ENCODE results near the gene SRGAP2C.
"Not testable (repeated sequence)": the region's sequence is repeated elsewhere in the genome, so short reads cannot be mapped to it uniquely, and the experiment has no call there.

SRGAP2C gene

DNA sequence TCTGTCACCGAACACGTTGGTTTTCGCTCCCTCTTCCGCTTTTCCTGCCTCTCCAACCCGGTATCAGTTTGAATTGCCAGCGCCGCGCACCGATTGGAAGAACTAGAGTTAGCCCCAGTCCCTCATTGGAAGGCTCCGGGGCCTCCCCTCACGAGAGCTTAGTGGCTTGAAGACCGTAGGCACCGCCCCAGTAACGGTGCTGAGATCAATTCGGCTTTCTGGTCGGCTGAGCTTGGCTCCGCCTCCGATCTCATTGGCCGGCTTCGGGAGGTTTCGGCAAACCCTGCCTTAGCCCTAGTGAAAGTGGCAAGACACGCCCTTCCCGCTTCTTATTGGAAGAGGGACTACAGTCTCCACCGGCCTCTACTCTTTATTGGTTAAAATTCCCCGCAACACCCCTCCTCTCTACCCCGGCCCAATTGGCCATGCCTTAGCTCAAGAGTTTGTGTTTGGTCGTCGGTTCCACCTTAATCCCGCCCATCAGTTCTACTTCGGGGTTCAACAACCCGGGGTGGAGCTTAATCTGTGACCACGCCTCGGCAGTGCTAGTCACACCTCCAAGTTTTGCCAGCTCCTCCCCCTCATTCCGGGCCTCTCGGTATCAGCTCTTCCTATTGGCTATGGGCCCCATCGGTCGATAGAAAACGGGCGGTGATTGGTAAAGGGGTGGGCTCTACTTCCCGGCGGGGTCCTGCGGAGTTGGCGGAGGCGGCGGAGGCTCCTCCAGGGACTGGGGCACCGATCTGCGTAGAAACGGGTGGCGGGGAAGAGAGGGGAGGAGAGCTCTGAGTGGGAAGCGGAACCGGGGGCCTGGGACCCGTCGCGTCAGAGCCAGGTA is at the start of gene SRGAP2C, which contains the start of gene FAM72B:
TSS of gene SRGAP2C (plus strand) at position 686 of the 838 bp plus-strand sequence. CDS start 2,472 bp downstream, outside the sequence.
TSS of gene FAM72B (minus strand) at position 51 of the 838 bp plus-strand sequence. CDS start 851 bp downstream, outside the sequence.
- peak; percentile 86 to 89 for DNase-seq

DNA sequence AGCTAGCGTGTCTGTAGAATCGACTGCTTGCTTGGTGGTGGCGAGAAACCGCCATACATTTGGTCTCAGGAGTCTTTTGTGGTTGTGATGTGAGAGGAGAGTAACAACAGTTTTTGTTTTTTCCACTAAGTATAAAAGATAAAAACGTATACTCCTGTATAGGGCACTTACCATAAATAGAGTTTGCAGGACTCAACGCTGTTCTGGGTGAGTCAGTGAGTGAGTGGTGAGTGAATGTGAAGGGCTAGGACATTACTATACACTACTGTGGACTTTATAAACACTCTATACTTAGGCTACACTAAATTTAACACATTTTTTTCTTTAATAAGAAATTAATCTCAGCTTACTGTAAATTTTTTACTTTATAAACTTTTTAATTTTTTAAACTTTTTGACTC is 44.4 kb upstream of the SRGAP2C start:
- not testable (repeated sequence) for DNase-seq

DNA sequence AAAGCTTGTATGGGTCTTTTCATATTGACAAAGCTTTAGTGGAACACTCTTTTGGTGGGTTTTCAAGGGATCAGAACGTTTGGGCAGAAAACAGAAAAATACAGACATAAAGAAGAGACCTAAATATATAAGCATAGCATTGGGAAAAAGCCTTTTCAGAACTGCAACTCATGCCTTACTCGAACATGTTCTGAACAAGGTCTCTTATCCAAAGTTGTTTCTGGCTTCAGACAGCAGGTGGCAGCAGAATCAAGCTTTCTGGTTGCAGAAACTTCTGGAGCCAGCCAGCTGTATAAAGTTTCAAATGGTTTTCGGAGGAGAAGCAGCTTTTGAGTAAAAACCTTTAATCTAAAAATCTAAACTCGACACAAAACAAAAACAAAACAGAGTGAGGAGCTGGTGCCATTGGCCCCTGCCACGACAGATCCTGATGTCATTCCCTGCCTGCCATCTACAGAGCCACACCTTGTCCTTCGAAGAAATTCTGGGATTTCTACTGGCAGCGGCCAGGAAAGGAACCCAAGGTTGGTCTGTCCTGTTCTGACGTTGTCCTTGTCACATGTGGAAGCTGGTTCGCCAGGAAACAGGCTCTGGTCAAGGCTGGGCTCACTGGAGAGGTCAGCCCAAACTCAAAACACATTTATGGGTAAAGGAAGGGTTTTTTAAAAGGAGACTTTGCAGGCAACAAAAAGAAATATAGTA is 36.1 kb upstream of the SRGAP2C start:
- DNase-seq = not testable (repeated sequence)

DNA sequence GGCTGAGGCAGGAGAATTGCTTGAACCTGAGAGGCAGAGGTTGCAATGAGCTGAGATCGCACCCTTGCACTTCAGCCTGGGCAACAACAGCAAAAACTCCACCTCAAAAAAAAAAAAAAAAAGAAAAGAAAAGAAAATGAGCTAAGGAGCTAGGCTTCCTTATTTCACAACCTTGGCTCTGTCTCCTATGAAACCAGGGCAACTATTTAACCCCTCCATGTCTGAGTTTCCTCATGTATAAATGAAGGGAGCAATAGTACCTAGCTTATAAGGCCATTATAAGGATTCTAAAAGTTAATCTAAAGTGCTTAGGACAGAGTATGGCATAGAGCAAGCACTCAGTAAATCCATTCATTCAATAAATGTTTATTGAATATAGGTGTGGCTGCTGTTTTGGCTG is 33.5 kb upstream of the SRGAP2C start:
- DNase-seq = not testable (repeated sequence)

DNA sequence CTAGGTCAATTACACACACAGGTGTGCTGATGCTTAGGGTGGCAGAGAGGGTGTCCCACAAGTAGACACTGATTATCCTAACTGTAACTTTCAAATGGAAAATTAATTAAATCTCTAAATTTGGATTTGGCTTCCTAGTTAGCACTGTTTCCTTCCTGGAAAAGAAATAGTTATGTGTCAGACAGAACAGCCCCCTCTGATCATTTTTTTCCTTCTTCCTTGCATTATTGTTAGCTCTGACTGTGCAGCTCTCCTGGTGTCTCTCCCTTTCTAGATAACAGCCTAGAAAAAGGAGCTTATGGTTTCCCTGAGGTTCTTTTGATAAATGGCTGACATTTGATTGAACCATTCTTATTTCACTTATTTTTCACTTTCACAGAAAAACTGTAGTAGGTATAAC is 32.0 kb upstream of the SRGAP2C start:
- not testable (repeated sequence) for DNase-seq

DNA sequence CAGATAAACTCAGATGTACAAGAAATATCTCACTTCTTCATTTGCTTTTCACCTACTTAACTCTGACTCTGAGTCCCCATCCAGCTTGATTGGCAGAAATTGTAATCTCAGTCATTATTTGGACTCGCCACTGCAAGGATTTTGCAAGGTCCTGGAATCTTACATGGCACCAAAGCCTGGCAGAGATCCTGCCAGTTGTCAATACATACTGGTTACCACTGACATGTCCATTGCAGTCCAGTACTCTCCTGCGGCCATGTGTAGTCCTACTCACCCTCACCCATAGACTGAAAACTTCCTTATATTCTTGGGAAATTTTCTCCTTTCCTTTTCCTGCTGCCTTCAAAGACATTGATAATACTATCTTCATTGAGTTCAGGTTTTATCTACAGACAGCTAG is 30.0 kb upstream of the SRGAP2C start:
- not testable (repeated sequence) for DNase-seq

DNA sequence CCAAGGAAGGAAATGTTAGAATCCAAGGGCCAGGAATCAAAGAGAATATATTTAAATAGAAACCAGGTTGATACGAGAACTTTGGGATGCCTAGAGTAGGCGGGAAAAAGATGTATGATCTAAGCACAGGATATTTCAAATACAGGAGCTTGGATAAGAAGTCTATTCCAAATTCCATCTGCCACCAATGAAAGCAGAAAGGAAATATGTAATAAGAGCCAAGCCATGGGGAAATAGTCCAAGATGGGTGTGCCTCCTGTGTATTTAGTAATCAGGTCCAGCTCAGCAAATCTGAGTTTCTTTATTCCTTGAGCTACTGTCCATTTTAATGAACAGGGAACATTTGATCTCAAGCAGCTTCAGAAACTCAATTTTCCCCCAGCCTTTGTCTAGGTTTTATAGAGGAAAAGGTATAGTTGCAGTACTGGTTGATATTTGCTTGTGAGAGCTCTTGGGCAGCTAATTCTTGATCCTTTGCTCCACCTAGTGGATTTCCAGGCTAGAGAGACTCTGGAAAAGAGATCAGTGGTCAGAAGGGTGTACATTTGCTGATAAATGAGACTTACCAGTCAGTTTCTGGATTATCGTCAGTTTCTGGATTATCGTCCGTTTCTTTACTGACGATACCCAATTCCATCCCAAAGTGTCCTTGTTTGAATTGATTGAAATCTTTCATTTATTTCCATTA is 29.0 kb upstream of the SRGAP2C start:
- not testable (repeated sequence) for DNase-seq

DNA sequence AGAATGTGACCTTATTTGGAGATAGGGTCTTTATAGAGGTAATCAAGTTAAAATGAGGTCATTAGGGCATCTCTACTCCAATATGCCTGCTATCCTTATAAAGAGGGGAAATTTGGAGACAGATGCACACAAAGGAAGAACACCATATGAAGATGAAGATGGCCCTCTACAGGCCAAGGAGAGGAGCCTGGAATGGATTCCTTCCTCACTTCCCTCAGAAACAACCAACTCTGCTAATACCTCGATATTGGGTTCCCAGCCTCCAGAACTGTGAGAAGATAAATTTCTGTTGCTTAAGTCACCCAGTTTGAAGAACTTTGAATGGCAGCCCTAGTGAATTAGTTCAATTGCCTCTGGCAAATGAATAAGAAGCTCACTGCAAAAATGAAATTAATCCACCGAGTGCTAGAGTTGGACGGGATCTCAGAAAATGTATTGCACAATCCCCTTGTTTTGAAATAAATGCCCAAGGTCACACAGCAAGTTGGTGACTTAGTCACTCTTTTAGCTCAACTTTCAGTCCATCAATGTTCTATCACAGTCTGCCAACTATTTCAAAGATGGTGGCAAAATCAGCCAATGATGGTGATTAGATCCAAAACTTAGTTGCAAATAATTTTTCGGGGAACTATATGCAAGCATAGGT is 27.7 kb upstream of the SRGAP2C start:
- not testable (repeated sequence) for DNase-seq

DNA sequence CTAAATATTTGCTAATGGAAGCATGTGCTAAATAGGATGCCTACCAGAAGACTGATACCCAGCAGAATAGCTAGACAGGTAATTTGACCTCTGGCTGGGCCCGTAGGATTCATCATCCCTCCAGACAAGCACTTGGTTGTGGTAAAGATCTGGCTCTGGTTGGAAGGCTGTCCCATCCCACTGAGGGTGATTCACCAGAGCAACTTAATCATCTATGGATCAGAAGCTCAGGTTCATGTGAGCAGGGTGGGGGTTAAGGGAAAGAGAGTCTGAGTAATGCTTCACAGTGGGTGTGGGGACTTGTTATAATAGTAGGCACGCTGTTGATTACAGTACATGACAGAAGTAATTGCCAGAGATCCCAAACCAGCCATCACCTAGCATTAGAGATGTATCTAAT is 27.2 kb upstream of the SRGAP2C start:
- DNase-seq = not testable (repeated sequence)

DNA sequence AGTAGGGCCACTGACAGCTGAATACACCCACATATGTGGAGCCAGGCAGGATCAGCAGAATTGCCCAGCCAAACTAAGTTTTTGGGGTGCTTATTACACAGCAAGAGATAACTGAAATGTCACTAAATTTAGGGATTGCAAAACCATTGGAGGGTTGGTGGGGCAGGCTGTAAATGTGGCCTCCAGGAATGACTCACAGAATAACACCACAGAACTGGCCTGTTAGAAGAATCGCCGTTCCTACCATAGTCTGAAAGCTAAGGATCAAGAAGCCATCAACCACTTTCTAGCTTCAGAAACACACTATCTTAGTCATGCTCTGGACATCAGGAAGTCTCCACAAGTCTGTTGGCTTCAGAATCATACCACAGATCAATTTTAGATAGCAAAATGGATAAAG is 24.7 kb upstream of the SRGAP2C start:
- not testable (repeated sequence) for DNase-seq

DNA sequence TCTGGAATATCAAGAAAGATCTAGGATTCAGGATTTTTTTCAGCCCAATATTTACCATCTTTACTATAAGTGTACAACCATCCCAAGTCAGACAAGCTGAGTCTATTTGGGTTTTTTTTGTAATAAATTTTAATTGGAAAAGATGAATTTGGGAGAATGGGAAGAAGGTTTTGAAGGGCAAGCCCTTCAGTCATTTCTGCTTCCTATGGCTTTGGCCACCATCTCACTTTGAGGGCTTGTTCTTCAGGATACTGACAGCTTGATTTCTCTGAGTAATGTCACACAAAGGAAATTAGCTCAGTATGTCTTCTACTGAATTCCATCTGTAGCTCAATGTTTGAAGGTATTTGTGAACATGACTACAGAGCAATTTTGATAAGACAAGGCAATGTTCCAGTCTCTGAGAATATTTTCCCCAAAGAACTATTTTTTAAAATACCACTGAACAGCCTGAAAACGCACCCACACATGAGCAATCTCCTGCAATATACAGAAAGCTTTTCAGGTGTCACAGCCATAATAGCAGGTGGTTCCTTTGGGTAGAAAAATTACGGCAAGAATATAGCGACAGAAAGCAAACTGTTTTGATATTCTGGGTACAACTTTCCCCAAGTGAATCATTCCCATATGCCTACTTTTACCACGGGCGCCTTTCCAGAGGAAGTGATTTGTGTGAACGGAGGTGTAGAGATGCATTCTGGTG is 23.4 kb upstream of the SRGAP2C start:
- DNase-seq = not testable (repeated sequence)

DNA sequence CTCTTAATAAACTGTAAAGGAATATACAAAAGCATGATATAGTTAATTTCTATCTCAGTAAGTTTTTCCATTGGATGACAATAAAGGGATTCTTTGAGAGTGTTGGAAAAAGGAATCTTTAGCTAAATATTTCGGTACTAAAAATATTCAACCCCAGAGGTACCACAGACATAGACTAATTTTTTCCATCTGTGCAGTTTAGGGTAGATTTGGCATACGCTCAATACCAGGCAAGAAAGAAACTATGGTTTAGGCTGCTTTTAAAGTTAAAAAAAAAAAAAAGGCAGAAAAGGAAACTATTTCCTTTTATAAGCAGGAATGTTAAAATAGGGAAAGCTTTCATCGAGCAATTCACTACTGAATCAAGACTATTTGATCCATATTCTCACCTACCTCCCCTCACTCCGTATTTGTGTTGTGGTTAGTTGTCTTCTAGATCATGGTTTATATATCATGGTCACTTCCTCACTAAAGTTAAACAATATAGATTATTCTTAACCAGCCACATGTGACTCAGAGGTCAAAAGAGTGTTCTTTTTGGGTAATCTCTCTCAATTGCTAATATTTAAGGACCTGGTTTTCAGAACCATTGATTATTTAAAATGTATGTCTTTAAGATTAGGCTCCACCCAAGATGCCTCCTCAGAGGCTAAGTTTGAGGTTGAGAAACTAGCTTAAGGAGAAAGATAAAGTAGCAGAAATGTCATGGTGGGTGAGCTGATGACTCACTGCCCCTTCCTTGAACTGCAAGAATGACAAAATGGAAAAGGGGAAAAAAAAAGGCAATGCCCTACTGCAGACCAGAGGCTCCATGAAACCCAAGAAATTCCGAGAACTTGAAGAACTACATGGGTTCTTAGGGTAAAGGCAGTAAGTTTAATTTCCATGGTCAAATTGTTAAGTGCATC is 20.7 kb upstream of the SRGAP2C start:
- DNase-seq = not testable (repeated sequence)

DNA sequence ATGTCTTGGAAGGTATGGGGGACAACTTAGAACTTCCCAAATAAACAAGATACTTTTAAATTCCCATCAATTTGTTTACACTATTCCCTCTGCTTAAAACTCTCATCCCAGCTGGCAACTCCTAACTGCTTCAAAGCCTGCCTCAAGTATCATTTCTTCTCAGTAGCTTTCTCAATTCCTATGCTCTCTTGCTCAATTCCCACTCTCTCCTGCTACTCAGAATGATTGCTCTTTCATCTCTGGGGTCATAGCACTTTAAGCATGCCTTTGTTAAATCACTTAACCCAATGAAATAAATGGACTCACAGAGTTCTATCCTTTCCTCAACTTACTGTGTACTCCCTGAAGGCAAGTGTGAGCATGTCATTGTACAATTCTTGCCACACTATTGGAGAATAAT is 19.5 kb upstream of the SRGAP2C start:
- not testable (repeated sequence) for DNase-seq

DNA sequence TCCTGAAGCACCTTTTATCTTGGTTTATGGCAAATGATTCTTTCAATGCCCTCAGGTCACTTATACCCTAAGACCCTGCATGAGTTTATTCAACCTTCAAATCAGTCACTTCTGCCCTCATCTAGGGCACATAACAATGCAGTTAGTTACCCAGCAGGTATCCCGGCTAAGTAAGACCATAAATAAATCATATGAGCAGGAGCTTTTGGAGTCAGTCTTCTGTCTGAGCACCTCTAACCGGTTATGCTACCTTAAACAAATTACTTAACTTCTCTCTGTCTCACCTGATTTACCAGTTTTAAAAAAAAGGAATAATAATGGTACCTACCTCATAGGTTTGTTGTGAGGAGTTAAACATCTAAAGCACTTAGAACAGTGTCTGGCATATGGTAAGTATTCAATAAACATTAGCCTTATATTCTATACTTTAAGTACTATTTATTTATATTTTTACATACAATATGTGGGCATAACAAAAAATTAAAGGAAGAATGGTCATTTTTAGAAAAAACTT is 17.5 kb upstream of the SRGAP2C start:
- DNase-seq = not testable (repeated sequence)

DNA sequence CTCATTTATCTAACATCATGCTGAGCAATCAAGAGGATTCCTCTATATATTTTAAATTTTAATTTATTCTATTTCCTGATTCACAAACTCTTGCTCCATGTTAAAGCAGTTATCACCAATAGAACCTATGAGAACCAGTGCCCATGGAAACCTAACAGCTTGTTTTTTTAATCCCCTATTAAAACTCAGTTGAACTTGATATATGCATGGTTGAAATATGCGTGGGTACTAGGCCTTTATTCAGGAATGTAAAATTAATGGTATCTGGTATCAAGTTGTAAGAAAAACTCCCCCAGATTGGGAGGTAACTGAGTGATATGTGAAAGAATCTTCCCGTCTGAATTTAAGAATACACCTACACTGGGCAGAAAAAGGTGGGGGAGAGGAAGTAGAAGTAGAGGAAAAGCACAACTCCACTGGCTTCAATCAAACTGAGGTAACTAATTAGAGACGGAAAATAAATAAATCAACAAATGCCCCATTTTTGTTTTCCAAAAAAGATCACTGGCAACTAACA is 16.6 kb upstream of the SRGAP2C start:
- DNase-seq = not testable (repeated sequence)

DNA sequence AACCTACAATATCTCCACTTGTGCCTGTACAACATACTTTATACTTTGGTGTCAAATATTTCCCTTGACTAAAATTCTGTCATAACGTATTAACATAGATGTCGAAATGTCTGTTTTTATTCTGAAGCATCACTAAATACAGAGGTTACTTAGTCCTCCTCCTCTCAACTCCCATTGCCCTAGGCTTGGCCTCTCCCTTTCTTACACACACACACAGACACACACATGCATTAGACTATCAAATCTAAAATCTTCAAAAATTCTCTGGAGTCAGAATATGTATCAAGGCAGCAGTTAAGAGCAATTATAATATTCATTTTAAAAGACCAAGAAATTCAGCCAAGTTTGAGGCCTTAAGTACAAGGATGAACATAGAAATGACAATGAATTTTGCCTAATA is 8.1 kb upstream of the SRGAP2C start:
- DNase-seq = not testable (repeated sequence)

DNA sequence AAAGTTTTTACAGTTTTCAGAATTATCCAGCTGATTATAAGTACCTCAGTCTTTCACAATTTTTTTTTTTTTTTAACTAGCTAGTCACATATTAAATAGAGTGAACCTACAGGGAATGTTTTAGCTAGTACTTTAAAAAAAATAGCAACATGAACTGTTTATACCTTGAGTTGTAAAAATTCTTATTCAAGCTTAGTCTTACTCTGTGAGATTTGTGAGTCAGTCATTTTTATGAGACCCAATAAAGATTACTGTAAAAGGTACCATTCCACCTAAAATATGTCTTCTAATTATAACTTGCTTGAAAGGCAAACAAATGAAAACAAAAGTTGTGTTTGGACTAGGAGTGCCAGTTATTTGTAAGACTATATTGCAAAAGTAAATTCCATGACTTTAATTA is 6.6 kb upstream of the SRGAP2C start:
- DNase-seq = not testable (repeated sequence)

DNA sequence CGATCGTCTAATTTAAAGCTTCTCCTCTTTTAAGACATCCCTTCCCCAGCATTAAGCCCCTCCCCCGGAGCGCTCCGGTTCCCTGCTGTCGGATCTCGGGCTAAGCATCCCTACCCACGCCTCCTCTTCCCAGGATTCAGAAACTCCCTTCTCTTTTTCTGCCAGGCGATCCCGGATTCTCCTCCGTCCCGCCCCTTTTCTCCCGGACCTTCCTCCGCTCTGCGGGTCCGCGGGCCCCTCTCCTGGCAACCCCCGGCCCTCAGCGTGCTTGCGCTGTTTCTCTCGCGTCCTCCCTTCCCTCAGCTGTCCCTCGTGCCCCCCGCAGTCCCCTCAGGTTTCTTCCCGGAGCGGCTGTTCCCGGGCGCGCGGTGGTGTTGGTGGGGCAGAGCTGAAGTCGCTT is 908 bp upstream of the SRGAP2C start:
- DNase-seq = not testable (repeated sequence)

DNA sequence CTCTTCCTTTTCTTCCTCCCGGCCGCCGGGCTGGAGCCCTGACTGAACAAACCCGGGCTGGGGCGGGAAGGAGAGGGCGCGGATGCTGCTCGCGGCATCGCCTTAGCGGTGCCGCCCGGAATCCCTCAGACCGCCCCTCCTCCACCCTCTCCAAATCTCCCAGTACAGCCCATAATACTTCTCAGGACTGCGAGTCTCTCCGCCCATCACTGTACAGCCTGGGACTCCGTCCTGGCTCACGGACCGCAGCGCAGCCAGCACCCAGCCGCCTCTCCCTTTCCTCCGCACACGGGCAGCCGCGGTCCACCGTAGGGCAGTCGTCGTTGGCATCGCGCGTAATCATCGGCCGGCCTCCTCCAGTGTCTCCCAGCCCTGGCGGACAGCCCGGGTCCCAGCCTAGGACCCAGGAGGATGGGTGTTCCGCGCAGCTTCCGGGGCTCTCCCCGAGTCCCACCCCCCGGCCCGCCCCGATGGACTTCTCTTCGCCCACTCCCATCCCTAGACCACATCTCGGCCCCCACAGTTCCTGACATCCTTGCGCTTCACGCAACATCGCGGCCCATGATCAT is 449 bp downstream of the SRGAP2C start:
- not testable (repeated sequence) for DNase-seq

DNA sequence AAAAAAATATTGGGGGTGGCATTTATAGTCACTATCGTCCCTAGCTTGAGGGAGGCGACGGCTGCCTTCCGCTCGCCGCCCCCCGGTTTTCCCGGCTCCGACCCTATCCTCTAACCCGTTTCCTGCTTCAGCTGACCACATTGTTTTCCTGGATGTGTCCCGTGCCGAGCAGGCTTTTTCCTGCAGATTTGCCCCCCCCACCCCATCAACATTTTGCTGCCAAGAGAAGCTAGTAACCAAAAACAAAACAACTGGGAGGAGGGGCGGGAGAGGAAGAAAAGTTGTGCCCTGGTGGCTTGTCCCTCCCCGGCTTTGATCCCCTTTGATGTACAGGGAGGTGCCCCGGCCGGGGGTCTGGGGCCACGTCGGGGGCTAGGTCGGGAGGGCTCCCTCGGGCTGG is 1.4 kb downstream of the SRGAP2C start:
- DNase-seq = not testable (repeated sequence)
